AG10803 (cell line): ENCODE data around the gene SLC28A3.

ENCODE experiments used
- DNase-seq: peaks from one replicate; pipeline ENCODE4 v3.0.0; 2010; ENCODE audit warnings: low read depth
- H3K4me3 ChIP-seq: 2 replicates; pipeline ENCODE4 v1.5.1; 2011; ENCODE audit warnings: mild to moderate bottlenecking, low read length, control low read depth
- CTCF ChIP-seq: conservative IDR thresholded peaks from 2 replicates; pipeline ENCODE4 v1.5.1; 2011; ENCODE audit warnings: mild to moderate bottlenecking, low read length, control low read depth, inconsistent platforms

SLC28A3 gene

GRCh38 chr9:84318981-84319380 is 21.6 kb downstream of the SLC28A3 start:
- no peak for DNase-seq
- TF ChIP-seq CTCF, result no peak
- no peak overlapping the region for H3K4me3 ChIP-seq

DNA sequence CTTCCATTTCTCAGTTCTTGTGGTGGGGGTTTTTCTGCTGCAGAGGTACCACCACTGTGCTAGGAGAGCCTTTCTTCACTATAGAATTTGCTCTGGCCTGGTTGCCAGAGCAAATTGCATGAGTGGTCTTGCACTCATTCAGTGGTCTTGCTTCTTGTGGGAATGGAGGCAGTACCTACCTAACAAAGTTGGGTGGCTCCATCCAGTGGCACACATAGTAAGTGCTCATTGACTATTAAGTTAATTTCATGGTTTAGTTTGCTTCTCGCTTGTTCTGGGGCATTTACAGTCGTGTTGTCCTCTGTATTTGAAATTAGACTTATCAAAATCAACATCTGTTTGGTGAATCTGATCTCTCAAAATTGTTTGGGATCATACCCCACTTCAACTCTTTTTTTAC is 23.0 kb downstream of the SLC28A3 start:
- no peak overlapping the region for H3K4me3 ChIP-seq
- DNase-seq, result no peak
- TF ChIP-seq CTCF, result no peak; the same call in none of the 2 replicates

- DNase-seq, result peak; percentile 66
- H3K4me3 ChIP-seq, result no peak overlapping the region; the same call in 1 of the 2 replicates
- peak; percentile 84 for TF ChIP-seq CTCF
Observed at GRCh38 chr9:84315278-84315877, 25.2 kb downstream of the SLC28A3 start.

DNA sequence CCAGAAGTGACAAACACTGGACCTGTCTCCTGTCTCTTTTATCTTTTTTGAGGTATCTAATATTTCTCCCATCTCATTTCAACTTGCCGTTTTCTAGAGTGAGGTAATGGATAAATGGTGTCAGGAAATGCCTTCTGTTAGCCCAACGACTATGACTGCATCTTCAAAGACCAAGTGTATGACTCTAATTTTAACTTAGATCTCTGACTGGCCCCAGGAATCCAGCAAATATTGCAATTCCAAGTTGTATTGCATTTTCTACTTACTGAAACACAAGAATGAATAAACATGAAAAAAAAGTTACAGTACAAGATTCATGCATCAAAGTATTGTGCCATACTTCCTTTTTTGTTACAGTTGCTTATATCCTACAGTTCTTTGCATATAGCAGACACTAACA is 26.3 kb downstream of the SLC28A3 start:
- no peak overlapping the region for H3K4me3 ChIP-seq
- TF ChIP-seq CTCF, result no peak
- peak; percentile 44 for DNase-seq

DNA sequence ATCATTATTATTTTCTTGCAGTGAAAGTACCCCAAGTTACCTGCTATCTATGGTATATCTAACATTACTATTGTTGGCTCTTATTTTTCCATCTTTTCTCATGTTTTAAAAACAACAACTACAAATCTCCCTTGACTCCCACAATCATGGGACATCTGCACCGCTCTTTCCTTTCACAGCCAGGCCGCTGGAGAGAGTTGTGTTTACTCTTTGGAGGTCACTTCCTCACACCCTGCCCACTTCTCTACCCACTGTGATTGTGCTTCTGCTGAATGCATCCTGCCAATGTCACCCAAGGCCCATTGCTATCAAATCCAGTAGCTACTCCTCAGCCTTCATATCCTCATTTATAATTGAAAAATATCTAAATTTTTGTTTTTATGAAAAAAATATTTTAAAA is 29.7 kb downstream of the SLC28A3 start:
- H3K4me3 ChIP-seq, result no peak overlapping the region
- DNase-seq, result no peak
- TF ChIP-seq CTCF, result no peak

GRCh38 chr9:84305497-84306131 is 34.9 kb downstream of the SLC28A3 start:
- DNase-seq, result no peak
- H3K4me3 ChIP-seq, result no peak overlapping the region
- no peak for TF ChIP-seq CTCF

DNA sequence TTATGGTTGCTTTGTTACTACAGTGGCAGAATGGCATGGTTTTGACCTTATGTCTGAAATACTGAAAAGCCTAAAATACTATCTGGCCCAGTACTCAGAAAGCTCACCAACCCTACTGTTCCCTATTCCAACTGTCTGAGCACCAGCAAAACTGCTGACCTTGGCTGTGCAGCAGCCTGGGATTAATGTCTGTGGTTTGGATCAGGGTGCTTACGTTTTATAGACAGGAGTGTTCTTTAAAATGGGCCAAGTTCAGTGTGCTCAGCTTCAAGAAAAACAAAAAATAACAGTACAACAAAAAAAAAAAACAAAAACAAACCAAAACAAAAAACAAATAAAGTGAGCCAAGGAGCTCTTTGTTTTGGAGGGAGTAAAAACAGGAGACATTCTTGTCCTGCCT is 36.4 kb downstream of the SLC28A3 start:
- no peak for DNase-seq
- no peak for TF ChIP-seq CTCF
- H3K4me3 ChIP-seq, result no peak overlapping the region
